HG03097 (cell line): ENCODE measurements around the gene UCP1.
"Not testable (repeated sequence)": the region's sequence is repeated elsewhere in the genome, so short reads cannot be mapped to it uniquely, and the experiment has no call there.

Source experiments
- ATAC-seq: cut with Tn5 transposase; IDR thresholded peaks from one replicate; pipeline ENCODE4 v1.9.1; 2021; ENCODE audit not compliant: unreplicated experiment, low FRiP score

UCP1 gene

GRCh38 chr4:140556372-140557085, 12.2 kb downstream of the UCP1 start:
- peak; percentile 97 for ATAC-seq

- ATAC-seq = no peak
Measured at GRCh38 chr4:140533951-140534480, 34.7 kb downstream of the UCP1 start.

GRCh38 chr4:140529434-140529833, 39.3 kb downstream of the UCP1 start:
- ATAC-seq = no peak

- peak; percentile 100 for ATAC-seq
Measured at GRCh38 chr4:140523857-140524742, 44.7 kb downstream of the UCP1 start, which contains the start of gene ELMOD2. TSS of gene ELMOD2 (plus strand) at chr4:140524168. CDS start at chr4:140525429, 1,261 bp downstream.

GRCh38 chr4:140523370-140523856, 45.3 kb downstream of the UCP1 start:
- no peak for ATAC-seq

- no peak for ATAC-seq
Measured at GRCh38 chr4:140515423-140515822, 53.3 kb downstream of the UCP1 start.

GRCh38 chr4:140513765-140514164, 55.0 kb downstream of the UCP1 start:
- not testable (repeated sequence) for ATAC-seq
